ENCODE data around the gene CFAP46.

CFAP46 gene

GRCh38 chr10:132922872-132923271, 19.5 kb downstream of the CFAP46 start:
- Histone ChIP-seq H3K36me3 (ENCODE audit: insufficient read depth, low read length) (no peaks in the 10 kb centered on the region), H3F3A (ENCODE audit: low read depth) (no peaks in the 10 kb centered on the region), H2AFZ (ENCODE audit: low read length) (no peak overlapping the region), H3K27me3 (ENCODE audit: insufficient read depth, low read length, poor library complexity, severe bottlenecking) (no peaks in the 10 kb centered on the region), H3K9ac (ENCODE audit: low read depth, low read length, poor library complexity, severe bottlenecking) (no peak overlapping the region), H3K9me3 (ENCODE audit: insufficient read depth, low read depth, low read length) (no peaks in the 10 kb centered on the region; the same call in 1 of the 2 replicates), H3K4me3 (ENCODE audit: low read length, poor library complexity, severe bottlenecking) (no peak overlapping the region), H3K4me2 (ENCODE audit: low read depth, low read length, poor library complexity, severe bottlenecking) (no peak overlapping the region), H3K9me2 (replicated peaks; ENCODE audit: low read depth, low read length) (no peaks in the 10 kb centered on the region), H4K20me1 (ENCODE audit: insufficient read depth, low read length, poor library complexity, severe bottlenecking) (no peaks in the 10 kb centered on the region), H3K79me2 (ENCODE audit: insufficient read depth, low read length) (no peaks in the 10 kb centered on the region), H3K4me1 (ENCODE audit: insufficient read depth, low read length, poor library complexity, severe bottlenecking) (no peaks in the 10 kb centered on the region)
- TF ChIP-seq CTCF (conservative IDR thresholded peaks at IDR 0.05; ENCODE audit: low read length) (no peak), EZH2phosphoT487 (IDR thresholded peaks at IDR 0.05; ENCODE audit: borderline replicate concordance) (no peak)

GRCh38 chr10:132921818-132922807, 20.3 kb downstream of the CFAP46 start:
- no peaks in the 10 kb centered on the region for H4K20me1 ChIP-seq (ENCODE audit: insufficient read depth, low read length, poor library complexity, severe bottlenecking)
- no peaks in the 10 kb centered on the region; the same call in 1 of the 2 replicates for H3K9me3 ChIP-seq (ENCODE audit: insufficient read depth, low read depth, low read length)
- TF ChIP-seq EZH2phosphoT487 (IDR thresholded peaks at IDR 0.05; ENCODE audit: borderline replicate concordance) (no peak), CTCF (conservative IDR thresholded peaks at IDR 0.05; ENCODE audit: low read length) (no peak)
- H3F3A ChIP-seq (ENCODE audit: low read depth), result no peaks in the 10 kb centered on the region
- no peak overlapping the region for H2AFZ ChIP-seq (ENCODE audit: low read length)
- H3K36me3 ChIP-seq (ENCODE audit: insufficient read depth, low read length), result no peaks in the 10 kb centered on the region
- H3K9me2 ChIP-seq (replicated peaks; ENCODE audit: low read depth, low read length), result no peaks in the 10 kb centered on the region
- no peaks in the 10 kb centered on the region for H3K4me1 ChIP-seq (ENCODE audit: insufficient read depth, low read length, poor library complexity, severe bottlenecking)
- H3K27me3 ChIP-seq (ENCODE audit: insufficient read depth, low read length, poor library complexity, severe bottlenecking), result no peaks in the 10 kb centered on the region
- H3K79me2 ChIP-seq (ENCODE audit: insufficient read depth, low read length), result no peaks in the 10 kb centered on the region
- no peak overlapping the region for H3K9ac ChIP-seq (ENCODE audit: low read depth, low read length, poor library complexity, severe bottlenecking)
- H3K4me2 ChIP-seq (ENCODE audit: low read depth, low read length, poor library complexity, severe bottlenecking), result no peak overlapping the region
- no peak overlapping the region for H3K4me3 ChIP-seq (ENCODE audit: low read length, poor library complexity, severe bottlenecking)

- Histone ChIP-seq H3K36me3 (ENCODE audit: insufficient read depth, low read length) (no peaks in the 10 kb centered on the region), H3K9me3 (ENCODE audit: insufficient read depth, low read depth, low read length) (no peaks in the 10 kb centered on the region; the same call in 1 of the 2 replicates), H3K4me1 (ENCODE audit: insufficient read depth, low read length, poor library complexity, severe bottlenecking) (no peaks in the 10 kb centered on the region), H2AFZ (ENCODE audit: low read length) (no peak overlapping the region), H3F3A (ENCODE audit: low read depth) (no peaks in the 10 kb centered on the region), H3K9me2 (replicated peaks; ENCODE audit: low read depth, low read length) (no peaks in the 10 kb centered on the region), H4K20me1 (ENCODE audit: insufficient read depth, low read length, poor library complexity, severe bottlenecking) (no peaks in the 10 kb centered on the region), H3K79me2 (ENCODE audit: insufficient read depth, low read length) (no peaks in the 10 kb centered on the region), H3K4me3 (ENCODE audit: low read length, poor library complexity, severe bottlenecking) (no peak overlapping the region), H3K4me2 (ENCODE audit: low read depth, low read length, poor library complexity, severe bottlenecking) (no peak overlapping the region), H3K27me3 (ENCODE audit: insufficient read depth, low read length, poor library complexity, severe bottlenecking) (no peaks in the 10 kb centered on the region), H3K9ac (ENCODE audit: low read depth, low read length, poor library complexity, severe bottlenecking) (no peak overlapping the region)
- TF ChIP-seq CTCF (conservative IDR thresholded peaks at IDR 0.05; ENCODE audit: low read length), result no peak
- no peak for TF ChIP-seq EZH2phosphoT487 (IDR thresholded peaks at IDR 0.05; ENCODE audit: borderline replicate concordance)
These were observed 21.3 kb downstream of the CFAP46 start for GRCh38 chr10:132921086-132921485.
